HG03159 (cell line): ENCODE measurements around the gene SYNM.
A peak's percentile ranks its signal among the peaks of the same experiment; 100 is the strongest.

Experiments used
- ATAC-seq: cut with Tn5 transposase; IDR thresholded peaks from one replicate; pipeline ENCODE4 v1.9.1; 2021; ENCODE audit warnings: mild to moderate bottlenecking, moderate library complexity; ENCODE audit not compliant: unreplicated experiment

SYNM gene

GRCh38 chr15:99121691-99122410 is 17.0 kb downstream of the SYNM start:
- ATAC-seq: no peak

- ATAC-seq: no peak
Observed at GRCh38 chr15:99122831-99123712, 18.2 kb downstream of the SYNM start.

GRCh38 chr15:99123713-99124451 is 19.0 kb downstream of the SYNM start:
- no peak for ATAC-seq

GRCh38 chr15:99124641-99125040 is 19.8 kb downstream of the SYNM start:
- ATAC-seq: no peak

- ATAC-seq: no peak
Observed at GRCh38 chr15:99125061-99125891, 20.4 kb downstream of the SYNM start.

- ATAC-seq: no peak
Observed at GRCh38 chr15:99126131-99126588, 21.3 kb downstream of the SYNM start.

GRCh38 chr15:99126930-99127329 is 22.1 kb downstream of the SYNM start:
- no peak for ATAC-seq

GRCh38 chr15:99127773-99128172 is 22.9 kb downstream of the SYNM start:
- no peak for ATAC-seq

- no peak for ATAC-seq
Observed at GRCh38 chr15:99128411-99128810, 23.5 kb downstream of the SYNM start.

GRCh38 chr15:99129644-99130043 is 24.8 kb downstream of the SYNM start:
- ATAC-seq: no peak

- no peak for ATAC-seq
Observed at GRCh38 chr15:99130314-99130713, 25.4 kb downstream of the SYNM start.

GRCh38 chr15:99130765-99131440 is 26.0 kb downstream of the SYNM start:
- ATAC-seq: no peak

GRCh38 chr15:99131441-99132023 is 26.7 kb downstream of the SYNM start:
- no peak for ATAC-seq

- no peak for ATAC-seq
Observed at GRCh38 chr15:99132122-99132521, 27.2 kb downstream of the SYNM start.

- no peak for ATAC-seq
Observed at GRCh38 chr15:99132634-99133287, 27.9 kb downstream of the SYNM start.

GRCh38 chr15:99134317-99134821 is 29.5 kb downstream of the SYNM start:
- ATAC-seq: no peak

GRCh38 chr15:99135194-99135593 is 30.3 kb downstream of the SYNM start:
- ATAC-seq: peak; percentile 80

- no peak for ATAC-seq
Observed at GRCh38 chr15:99137111-99137546, 32.2 kb downstream of the SYNM start.

GRCh38 chr15:99137877-99138276 is 33.0 kb downstream of the SYNM start:
- ATAC-seq: no peak
